Gastrocnemius medialis (tissue), 4 donors: ENCODE results near the gene ZMYM2.

Experiments used
- CTCF ChIP-seq, 5 experiments: fragments of 450-650 bp in 3 of 5; fragments of 200-600 bp in 2 of 5; sonication (generic) in 2 of 5; IDR thresholded peaks in 4 of 5; conservative IDR thresholded peaks in 1 of 5; 1 replicate in 4 of 5; 2 replicates in 1 of 5; pipeline ENCODE4 v1.5.1; 2016 to 2019; ENCODE audit warnings: antibody characterized with exemption in 5 of 5, mild to moderate bottlenecking in 3 of 5, moderate library complexity in 3 of 5
- POLR2A ChIP-seq, 2 donors: fragments of 450-650 bp; IDR thresholded peaks; one replicate each; pipeline ENCODE4 v1.6.1; 2017; ENCODE audit warnings: antibody characterized with exemption in 2 of 2, mild to moderate bottlenecking in 2 of 2, moderate library complexity in 2 of 2

- TF ChIP-seq CTCF (IDR thresholded peaks at IDR 0.05 in 4 of 5, conservative IDR thresholded peaks at IDR 0.05 in 1 of 5), result no peak
- no peak for TF ChIP-seq POLR2A (IDR thresholded peaks at IDR 0.05)
Observed at GRCh38 chr13:20057963-20058362, 99.4 kb downstream of the ZMYM2 start.
